Naive thymus-derived CD4-positive, alpha-beta T cell (primary cell): Measurements from ENCODE around the gene AHNAK. TPM values are rescaled to one million over a fixed set of nuclear protein-coding genes. Genes with fewer than 3 reads are reported as not detected.
"Not testable (repeated sequence)": the region's sequence is repeated elsewhere in the genome, so short reads cannot be mapped to it uniquely, and the experiment has no call there.

Experiments used
- ATAC-seq: fragments of 150-1000 bp; cut with Tn5 transposase; 2 replicates; pipeline ENCODE4 v1.10.0; 2021; ENCODE audit warnings: mild to moderate bottlenecking, moderate library complexity
- CTCF ChIA-PET: fragments of 350-600 bp; sonication (Branson Sonifier 250); formaldehyde crosslinking; loops from one replicate; lab custom pipeline; 2021; ENCODE audit warnings: antibody characterized with exemption; lab: Charles Lee
- POLR2A ChIA-PET: fragments of 350-600 bp; sonication (Branson Sonifier 250); formaldehyde crosslinking; loops from one replicate; lab custom pipeline; 2021; ENCODE audit warnings: antibody characterized with exemption, inconsistent platforms; lab: Charles Lee
- DNase-seq, 9 donors: peaks; one replicate each; pipeline versions ENCODE4 v3.0.0 to v3.0.0-alpha.2; 2020 to 2022; ENCODE audit warnings: mixed read lengths in 1 of 9
- H3K27ac ChIP-seq: one replicate; pipeline ENCODE4 v1.7.0; 2013; ENCODE audit warnings: mild to moderate bottlenecking, low read depth, low read length, moderate library complexity
- H3K27me3 ChIP-seq, 2 donors: one replicate each; pipeline ENCODE4 v1.7.0; 2013; ENCODE audit warnings: low read length in 2 of 2, mild to moderate bottlenecking in 2 of 2, moderate library complexity in 2 of 2; ENCODE audit not compliant: control insufficient read depth in 2 of 2, insufficient read depth in 2 of 2
- H3K36me3 ChIP-seq, 3 experiments: 1 replicate in 2 of 3; 2 replicates in 1 of 3; pipeline ENCODE4 v1.7.0; 2013; ENCODE audit warnings: low read length in 3 of 3, mild to moderate bottlenecking in 3 of 3, moderate library complexity in 1 of 3; ENCODE audit not compliant: insufficient read depth in 3 of 3, control insufficient read depth in 2 of 3
- H3K4me1 ChIP-seq, 2 donors: one replicate each; pipeline ENCODE4 v1.7.0; 2013; ENCODE audit warnings: low read length in 2 of 2, mild to moderate bottlenecking in 2 of 2, moderate library complexity in 1 of 2; ENCODE audit not compliant: control insufficient read depth in 2 of 2, insufficient read depth in 2 of 2
- H3K4me3 ChIP-seq: 2 replicates; pipeline ENCODE4 v1.7.0; 2013; ENCODE audit warnings: mild to moderate bottlenecking, low read length
- H3K9me3 ChIP-seq, 3 experiments: 1 replicate in 2 of 3; 2 replicates in 1 of 3; pipeline ENCODE4 v1.7.0; 2013; ENCODE audit warnings: low read length in 3 of 3; ENCODE audit not compliant: control insufficient read depth in 2 of 3
- H3K27ac Mint-ChIP-seq, 9 donors: one replicate each; pipeline ENCODE4 v1.8.0; 2020 to 2022; ENCODE audit warnings: mixed read lengths in 9 of 9, mild to moderate bottlenecking in 8 of 9, moderate library complexity in 5 of 9, inconsistent platforms in 2 of 9
- H3K27me3 Mint-ChIP-seq, 5 donors: one replicate each; pipeline ENCODE4 v1.8.0; 2021 to 2022; ENCODE audit warnings: mixed read lengths in 5 of 5, mild to moderate bottlenecking in 1 of 5
- H3K36me3 Mint-ChIP-seq, 5 donors: one replicate each; pipeline ENCODE4 v1.8.0; 2020 to 2022; ENCODE audit warnings: mixed read lengths in 5 of 5, mild to moderate bottlenecking in 3 of 5, inconsistent platforms in 1 of 5
- H3K4me1 Mint-ChIP-seq, 7 donors: one replicate each; pipeline ENCODE4 v1.8.0; 2020 to 2022; ENCODE audit warnings: mixed read lengths in 7 of 7, mild to moderate bottlenecking in 3 of 7, inconsistent platforms in 1 of 7
- H3K4me3 Mint-ChIP-seq, 10 donors: one replicate each; pipeline ENCODE4 v1.8.0; 2020 to 2022; ENCODE audit warnings: mild to moderate bottlenecking in 10 of 10, mixed read lengths in 10 of 10, moderate library complexity in 6 of 10, inconsistent platforms in 2 of 10
- H3K9me3 Mint-ChIP-seq, 11 donors: one replicate each; pipeline ENCODE4 v1.8.0; 2020 to 2022; ENCODE audit warnings: mixed read lengths in 11 of 11, mild to moderate bottlenecking in 4 of 11, inconsistent platforms in 1 of 11, moderate library complexity in 1 of 11
- intact Hi-C, 2 donors: fragments of 100-400 bp; cut with micrococcal nuclease; formaldehyde crosslinking; loops; one replicate each; pipeline ENCODE4 v1.15.1; 2023
- polyA plus RNA-seq, 2 donors: library from polyadenylated mRNA; unstranded; fragments of 300-500 nt; fragmentation: Illumina TruSeq; gene quantifications; one replicate each; pipeline ENCODE4 v1.2.3, GENCODE V29; 2021
- total RNA-seq, 6 experiments: library from RNA in 5 of 6; stranded (reverse) in 5 of 6; gene quantifications; 1 replicate in 5 of 6; 2 replicates in 1 of 6; pipeline ENCODE4 v1.2.3 and lab custom pipeline; 2021 to 2026

The AHNAK gene
- total and polyA plus RNA-seq, 7 experiments from 2014 or later: 6.7 to 622 (median 233) TPM

GRCh38 chr11:62553839-62554361 lies 7.3 kb upstream of the AHNAK start:
- Histone ChIP-seq H3K4me1 (peaks cover 77 to 78% of the 10 kb centered on the region in 2 donors), H3K4me3 (peak overlapping the region; percentile 16), H3K27me3 (no peaks in the 10 kb centered on the region), H3K36me3 (peaks cover 0 to 4% (median 0%) of the 10 kb centered on the region in 3 experiments), H3K27ac (peak overlapping the region; percentile 87), H3K9me3 (no peaks in the 10 kb centered on the region)
- H3K4me3 Mint-ChIP-seq: peak overlapping the region in 9 of 10 donors; percentile 38 to 91 (median 85)
- POLR2A ChIA-PET: interaction anchor here (0.8 to 10.5 kb wide), 14 partner anchors 10 to 301 kb away, joined by 3 to 92 read pairs (median 6); partner anchors contain the start of genes BSCL2, C11orf98, CSKMT and EEF1G
- peaks cover 0 to 10% (median 0%) of the 10 kb centered on the region in 5 donors for H3K27me3 Mint-ChIP-seq
- DNase-seq (no peak), ATAC-seq (no peak)
- intact Hi-C loops: loop anchor here (1.0 to 10.0 kb wide), 5 partner anchors 173 to 1569 kb away; partner anchors contain the start of genes FTH1 (in 1 of the 2) and HNRNPUL2 (in 1 of the 2)
- H3K4me1 Mint-ChIP-seq: peaks cover 64 to 85% (median 81%) of the 10 kb centered on the region in 7 donors
- H3K9me3 Mint-ChIP-seq: peaks cover 0 to 5% (median 0%) of the 10 kb centered on the region in 11 donors
- CTCF ChIA-PET: interaction anchor here (0.6 to 7.3 kb wide), 5 partner anchors 10 to 215 kb away, joined by 3 to 62 read pairs (median 11); no protein-coding TSS in a partner anchor
- H3K27ac Mint-ChIP-seq: peak overlapping the region; percentile 87 to 100 (median 98)
- H3K36me3 Mint-ChIP-seq: peaks cover 0 to 8% (median 3%) of the 10 kb centered on the region in 5 donors

GRCh38 chr11:62553080-62553838 lies 6.7 kb upstream of the AHNAK start:
- H3K36me3 Mint-ChIP-seq: peaks cover 0 to 8% (median 3%) of the 10 kb centered on the region in 5 donors
- H3K27ac ChIP-seq: peak overlapping the region; percentile 87
- H3K9me3 Mint-ChIP-seq: peaks cover 0 to 5% (median 0%) of the 10 kb centered on the region in 11 donors
- H3K4me3 Mint-ChIP-seq: peak overlapping the region; percentile 56 to 91 (median 80)
- DNase-seq (peak in 8 of 9 donors; percentile 48 to 80 (median 72)), ATAC-seq (peak; percentile 43)
- no peaks in the 10 kb centered on the region for H3K27me3 ChIP-seq
- ChIA-PET CTCF (interaction anchor here (0.8 to 7.3 kb wide), 6 partner anchors 7 to 159 kb away, joined by 3 to 62 read pairs (median 7); no protein-coding TSS in a partner anchor), POLR2A (interaction anchor here (0.6 to 10.5 kb wide), 17 partner anchors 10 to 328 kb away, joined by 3 to 92 read pairs (median 6); partner anchors contain the start of genes C11orf98, CSKMT, EEF1G and HNRNPUL2)
- H3K4me1 ChIP-seq: peaks cover 72 to 77% of the 10 kb centered on the region in 2 donors
- peaks cover 0 to 10% (median 0%) of the 10 kb centered on the region in 5 donors for H3K27me3 Mint-ChIP-seq
- H3K27ac Mint-ChIP-seq: peak overlapping the region; percentile 87 to 100 (median 98)
- intact Hi-C loops: loop anchor here (1.0 to 10.0 kb wide), 5 partner anchors 174 to 1568 kb away; partner anchors contain the start of genes FTH1 (in 1 of the 2) and HNRNPUL2 (in 1 of the 2)
- H3K9me3 ChIP-seq: no peaks in the 10 kb centered on the region
- no peaks in the 10 kb centered on the region for H3K36me3 ChIP-seq
- H3K4me1 Mint-ChIP-seq: peaks cover 64 to 86% (median 84%) of the 10 kb centered on the region in 7 donors
- peak overlapping the region; percentile 23 for H3K4me3 ChIP-seq

GRCh38 chr11:62552485-62553079 lies 6.0 kb upstream of the AHNAK start:
- ATAC-seq (no peak), DNase-seq (no peak)
- CTCF ChIA-PET: interaction anchor here (0.6 to 7.3 kb wide), 7 partner anchors 8 to 158 kb away, joined by 3 to 62 read pairs (median 4); no protein-coding TSS in a partner anchor
- intact Hi-C loops: loop anchor here (1.0 to 10.0 kb wide), 6 partner anchors 175 to 1568 kb away; partner anchors contain the start of genes FTH1 (in 1 of the 2) and HNRNPUL2 (in 1 of the 2)
- peaks cover 0 to 8% (median 3%) of the 10 kb centered on the region in 5 donors for H3K36me3 Mint-ChIP-seq
- H3K9me3 Mint-ChIP-seq: peaks cover 0 to 5% (median 0%) of the 10 kb centered on the region in 11 donors
- H3K4me3 Mint-ChIP-seq: peak overlapping the region; percentile 53 to 91 (median 80)
- Histone ChIP-seq H3K27ac (peak overlapping the region; percentile 87), H3K4me1 (peaks cover 65 to 70% of the 10 kb centered on the region in 2 donors), H3K36me3 (no peaks in the 10 kb centered on the region), H3K9me3 (no peaks in the 10 kb centered on the region), H3K27me3 (no peaks in the 10 kb centered on the region), H3K4me3 (peak overlapping the region; percentile 23)
- H3K27ac Mint-ChIP-seq: peak overlapping the region; percentile 87 to 100 (median 98)
- POLR2A ChIA-PET: interaction anchor here (0.6 to 10.5 kb wide), 19 partner anchors 8 to 328 kb away, joined by 3 to 92 read pairs (median 6); partner anchors contain the start of genes C11orf98, CSKMT, EEF1G and HNRNPUL2
- peaks cover 0 to 13% (median 0%) of the 10 kb centered on the region in 5 donors for H3K27me3 Mint-ChIP-seq
- peaks cover 71 to 92% (median 87%) of the 10 kb centered on the region in 7 donors for H3K4me1 Mint-ChIP-seq

GRCh38 chr11:62550478-62550877 lies 3.9 kb upstream of the AHNAK start:
- not testable (repeated sequence) for ATAC-seq, H3K36me3 Mint-ChIP-seq, H3K4me3 ChIP-seq, DNase-seq, H3K9me3 ChIP-seq, H3K27me3 ChIP-seq, H3K36me3 ChIP-seq, H3K9me3 Mint-ChIP-seq
- Mint-ChIP-seq H3K27ac (peak overlapping the region; percentile 87 to 100 (median 98)), H3K4me3 (peak overlapping the region in 4 of 10 donors; percentile 8 to 85 (median 55)), H3K27me3 (peaks cover 0 to 15% (median 0%) of the 10 kb centered on the region in 5 donors), H3K4me1 (peaks cover 55 to 78% (median 73%) of the 10 kb centered on the region in 7 donors)
- Histone ChIP-seq H3K27ac (peak overlapping the region; percentile 87), H3K4me1 (peaks cover 50 to 56% of the 10 kb centered on the region in 2 donors)
- ChIA-PET POLR2A (interaction anchor here (0.7 to 5.8 kb wide), 7 partner anchors 7 to 150 kb away, joined by 3 to 72 read pairs (median 3); partner anchors contain the start of gene TUT1), CTCF (interaction anchor here (0.7 to 2.1 kb wide), 4 partner anchors 9 to 155 kb away, joined by 3 to 11 read pairs (median 6); no protein-coding TSS in a partner anchor)
- intact Hi-C loops: loop anchor here (5.0 to 10.0 kb wide), 4 partner anchors 523 to 1566 kb away; partner anchors contain the start of gene FTH1 (in 1 of the 2)

GRCh38 chr11:62548545-62549335 lies 2.1 kb upstream of the AHNAK start:
- peaks cover 39 to 46% of the 10 kb centered on the region in 2 donors for H3K4me1 ChIP-seq
- no peak for ATAC-seq

More at GRCh38 chr11:62548545-62549335, 2.1 kb upstream of the AHNAK start:
- Histone ChIP-seq H3K4me3 (no peak overlapping the region), H3K27me3 (no peaks in the 10 kb centered on the region), H3K36me3 (peaks cover 0 to 9% (median 0%) of the 10 kb centered on the region in 3 experiments), H3K9me3 (no peaks in the 10 kb centered on the region), H3K27ac (no peak overlapping the region)
- peaks cover 0 to 5% (median 0%) of the 10 kb centered on the region in 5 donors for H3K36me3 Mint-ChIP-seq
- intact Hi-C loops: loop anchor here in 1 of 2 donors (5.0 kb wide), 1 partner anchor 581 kb away; the partner anchor contains the start of gene FTH1
- peak overlapping the region; percentile 14 to 98 (median 84) for H3K27ac Mint-ChIP-seq
- ChIA-PET CTCF (interaction anchor here (0.7 to 2.8 kb wide), 3 partner anchors 11 to 14 kb away, joined by 3 to 12 read pairs (median 11); no protein-coding TSS in a partner anchor), POLR2A (interaction anchor here (0.6 to 1.5 kb wide), 3 partner anchors 10 to 148 kb away, joined by 3 read pairs; no protein-coding TSS in a partner anchor)
- DNase-seq: no peak
- H3K9me3 Mint-ChIP-seq: peaks cover 0 to 5% (median 0%) of the 10 kb centered on the region in 11 donors
- peak overlapping the region in 3 of 10 donors; percentile 63 to 97 (median 91) for H3K4me3 Mint-ChIP-seq
- peaks cover 39 to 78% (median 69%) of the 10 kb centered on the region in 7 donors for H3K4me1 Mint-ChIP-seq
- peaks cover 0 to 15% (median 0%) of the 10 kb centered on the region in 5 donors for H3K27me3 Mint-ChIP-seq
